ENCODE measurements around the gene EPHA3.

Gene EPHA3

DNA sequence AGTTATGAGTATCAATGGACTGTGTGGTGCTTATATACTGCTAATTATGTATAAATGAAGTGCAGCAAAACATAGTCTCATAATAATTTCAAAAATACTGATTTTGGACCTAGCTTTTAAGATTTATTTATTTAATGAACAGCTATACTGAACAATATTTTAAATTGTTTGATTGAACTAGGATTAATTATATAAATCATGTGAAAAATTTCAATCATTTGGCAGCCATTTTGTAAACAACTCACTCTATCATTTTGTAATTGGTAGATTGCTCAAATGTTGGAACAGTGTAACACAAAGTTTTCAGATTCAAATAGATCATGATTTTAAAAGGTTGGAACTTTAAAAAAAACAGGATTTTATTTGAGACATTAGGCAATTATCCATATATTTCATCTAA is 47.0 kb downstream of the EPHA3 start:
- DNase-seq, result no peak

- DNase-seq, result no peak
Observed at GRCh38 chr3:89155811-89156210, 48.4 kb downstream of the EPHA3 start.

DNA sequence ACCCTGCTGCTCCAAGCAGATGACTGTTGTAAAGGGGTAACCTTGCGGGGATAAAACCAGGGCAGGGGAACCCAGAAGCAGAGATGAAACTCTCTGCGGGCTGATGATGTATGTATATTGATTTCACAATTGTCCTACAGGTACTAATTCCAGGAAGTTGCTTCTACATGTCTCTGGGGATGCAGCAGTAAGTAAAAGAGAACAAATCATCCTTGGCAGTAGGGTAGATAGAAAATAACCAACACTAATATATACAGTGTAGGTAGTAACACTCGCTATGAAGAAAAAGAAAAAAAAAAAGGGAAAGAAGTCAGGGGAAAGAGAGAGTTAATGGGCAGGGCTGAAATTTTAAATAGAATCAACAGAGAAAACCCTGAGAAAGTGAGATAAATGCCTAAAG is 50.2 kb downstream of the EPHA3 start:
- DNase-seq, result no peak

- DNase-seq, result no peak
Observed at GRCh38 chr3:89159605-89160004, 52.2 kb downstream of the EPHA3 start.

DNA sequence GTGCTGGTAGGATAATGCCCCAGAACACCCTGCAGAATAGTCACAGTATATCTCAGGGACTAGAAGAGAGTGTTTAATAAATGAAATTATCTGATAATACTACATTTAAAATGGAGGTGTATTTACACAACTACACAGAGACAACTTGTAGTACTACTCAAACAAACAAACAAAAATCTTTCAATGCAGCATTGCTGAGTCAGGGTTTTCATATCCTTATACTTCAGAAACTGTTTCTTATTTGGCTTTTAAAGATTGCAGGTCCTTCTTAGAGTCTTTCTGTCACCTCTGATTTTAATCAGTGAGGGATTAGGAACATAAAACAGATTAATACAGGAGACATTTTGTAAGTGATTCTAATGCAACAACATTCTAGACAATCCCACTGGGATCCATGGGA is 57.4 kb downstream of the EPHA3 start:
- DNase-seq, result no peak

- DNase-seq, result no peak
Observed at GRCh38 chr3:89165636-89166263, 58.3 kb downstream of the EPHA3 start.

DNA sequence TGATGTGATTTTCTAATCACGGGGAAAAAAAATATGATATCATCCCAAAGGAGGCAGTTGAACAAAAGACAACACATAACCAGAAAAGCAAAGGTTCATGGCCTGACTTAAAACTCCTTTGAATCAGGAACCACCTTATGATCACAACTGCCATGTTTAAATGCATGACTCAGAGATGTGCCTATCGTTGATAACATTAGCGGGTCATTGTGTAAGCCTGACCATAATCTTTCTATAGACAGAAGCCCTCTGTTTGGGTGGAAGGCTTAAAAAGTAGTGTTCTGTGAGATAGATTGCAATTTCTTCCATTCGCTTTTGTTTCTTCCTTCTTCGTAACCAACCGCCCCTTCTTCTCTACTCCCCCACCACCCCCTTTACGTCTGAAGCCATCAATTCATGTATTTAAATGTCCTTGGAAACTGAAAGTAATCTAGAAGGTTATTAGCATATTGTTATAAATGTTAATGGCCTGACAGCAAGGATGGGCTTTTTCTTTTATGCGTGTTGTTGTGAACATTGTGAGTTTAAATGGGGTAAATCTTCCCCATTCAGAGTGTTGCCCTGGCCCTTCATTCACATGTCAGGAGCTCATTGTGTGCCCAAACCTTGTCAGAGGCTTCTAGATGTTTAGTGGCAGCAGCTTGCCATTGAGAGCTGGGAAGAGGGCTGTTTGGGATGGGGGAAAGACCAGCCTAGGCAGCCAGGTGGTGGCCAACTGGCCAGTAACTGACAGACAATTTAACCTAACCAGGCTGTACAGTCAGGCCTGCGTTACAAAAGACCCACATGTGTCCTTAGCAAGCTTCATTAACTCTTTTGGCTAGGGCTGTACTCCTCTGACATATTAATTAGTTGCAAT is 64.5 kb downstream of the EPHA3 start:
- DNase-seq, result no peak

- DNase-seq, result no peak
Observed at GRCh38 chr3:89173546-89173945, 66.1 kb downstream of the EPHA3 start.

- DNase-seq, result no peak
Observed at GRCh38 chr3:89179355-89180001, 72.1 kb downstream of the EPHA3 start.

- no peak for DNase-seq
Observed at GRCh38 chr3:89180334-89180733, 72.9 kb downstream of the EPHA3 start.

- DNase-seq, result no peak
Observed at GRCh38 chr3:89182056-89182455, 74.6 kb downstream of the EPHA3 start.

DNA sequence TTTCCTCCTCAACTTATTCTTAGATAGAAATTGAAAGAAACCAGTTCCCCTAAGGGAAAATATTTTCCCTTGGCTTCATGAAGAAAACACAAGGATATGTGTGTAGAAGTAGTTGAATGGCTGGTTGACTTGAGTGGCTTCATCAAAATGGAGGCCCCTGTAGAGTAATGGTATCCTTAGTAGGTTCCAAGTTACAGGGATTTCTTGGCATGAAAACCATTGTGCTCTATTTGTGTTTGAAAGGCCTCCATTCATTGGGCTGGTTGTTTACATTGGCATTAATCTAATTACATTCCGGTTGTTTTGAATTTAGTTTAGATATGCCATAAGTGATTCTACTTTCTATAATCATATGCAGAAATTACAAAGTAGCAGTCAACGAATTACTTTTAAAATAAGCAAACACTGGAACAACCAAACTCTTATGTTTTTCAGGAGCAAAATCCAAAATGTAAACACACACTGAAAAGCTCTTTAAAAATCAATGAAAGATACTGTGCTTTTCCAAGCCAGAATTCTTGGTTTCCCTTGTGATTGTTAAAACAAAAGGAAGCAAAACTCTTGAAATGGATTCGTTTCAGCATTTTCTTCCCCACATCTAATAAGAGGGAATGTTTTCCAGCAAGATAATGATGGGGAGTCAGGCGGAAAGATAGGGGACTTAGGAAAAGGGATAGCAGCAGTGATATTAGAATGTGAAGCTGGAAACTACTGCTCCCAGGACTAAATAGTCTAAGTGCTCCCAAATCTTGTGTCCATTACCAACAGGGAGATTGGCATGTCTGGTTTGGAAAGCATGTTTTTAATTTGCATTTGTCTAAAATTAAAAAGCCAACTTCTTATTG is 77.0 kb downstream of the EPHA3 start:
- no peak for DNase-seq

DNA sequence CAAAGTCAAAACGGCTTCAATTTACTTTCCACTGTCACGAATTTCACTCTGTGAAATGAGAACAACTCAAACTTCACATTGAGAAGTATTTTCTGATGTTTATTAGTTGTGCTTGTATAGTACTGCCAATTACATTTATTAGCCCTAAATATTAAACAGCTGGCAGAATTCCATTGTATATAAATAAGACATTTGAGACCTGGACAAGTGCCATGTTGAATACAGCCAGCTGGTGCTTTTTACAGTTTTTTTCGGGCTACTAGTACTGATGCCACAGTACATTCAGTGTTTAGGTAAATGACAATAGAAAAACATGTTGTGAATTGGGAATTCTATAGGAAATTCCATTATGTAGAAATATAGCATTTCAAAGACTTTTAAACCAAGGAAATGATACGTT is 79.0 kb downstream of the EPHA3 start:
- DNase-seq, result peak; percentile 10 to 76

DNA sequence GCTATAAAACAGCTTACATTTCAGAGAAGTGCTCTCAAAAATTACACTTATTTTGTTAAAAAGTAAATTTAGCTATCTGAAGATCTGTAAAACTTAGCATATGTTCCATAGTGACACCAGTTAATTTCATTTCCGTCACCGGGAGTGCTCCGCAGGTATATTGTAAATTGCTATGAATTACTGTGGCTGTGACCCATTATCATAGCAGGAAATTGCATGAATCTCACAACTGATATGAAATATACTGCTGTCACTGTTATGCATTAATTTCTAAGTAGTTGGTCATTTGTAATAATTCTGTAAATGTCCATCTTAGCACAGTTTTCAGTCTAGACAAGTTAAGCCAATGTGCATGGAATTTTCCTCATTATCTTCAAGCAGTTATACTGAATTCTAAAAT is 91.2 kb downstream of the EPHA3 start:
- no peak for DNase-seq

GRCh38 chr3:89212619-89213018 is 105.2 kb downstream of the EPHA3 start:
- DNase-seq, result no peak

GRCh38 chr3:89216016-89216739 is 108.8 kb downstream of the EPHA3 start:
- DNase-seq, result no peak

GRCh38 chr3:89217148-89217685 is 109.8 kb downstream of the EPHA3 start:
- peak in 1 of 2 experiments; percentile 74 for DNase-seq

DNA sequence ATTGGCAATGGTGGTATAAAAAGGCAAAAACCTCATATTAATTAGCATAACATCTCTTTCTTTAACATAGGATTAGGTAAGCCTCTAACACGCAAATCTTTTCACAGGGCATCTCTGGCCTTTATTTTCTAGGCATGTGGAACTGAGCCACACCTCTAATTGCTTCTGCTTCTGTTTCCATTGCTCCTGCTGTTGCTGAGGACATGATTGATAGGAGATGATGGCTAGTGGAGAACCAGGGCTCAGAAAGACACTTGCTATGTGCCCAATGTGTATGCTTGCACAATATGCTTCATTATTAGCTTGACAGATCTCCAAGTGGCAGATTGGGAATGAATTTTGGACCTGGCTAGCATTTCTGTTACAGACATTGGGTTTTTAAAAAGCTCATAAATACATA is 114.5 kb downstream of the EPHA3 start:
- no peak for DNase-seq

- DNase-seq, result no peak
Observed at GRCh38 chr3:89223188-89223587, 115.8 kb downstream of the EPHA3 start.

GRCh38 chr3:89227218-89227617 is 119.8 kb downstream of the EPHA3 start:
- DNase-seq, result no peak

DNA sequence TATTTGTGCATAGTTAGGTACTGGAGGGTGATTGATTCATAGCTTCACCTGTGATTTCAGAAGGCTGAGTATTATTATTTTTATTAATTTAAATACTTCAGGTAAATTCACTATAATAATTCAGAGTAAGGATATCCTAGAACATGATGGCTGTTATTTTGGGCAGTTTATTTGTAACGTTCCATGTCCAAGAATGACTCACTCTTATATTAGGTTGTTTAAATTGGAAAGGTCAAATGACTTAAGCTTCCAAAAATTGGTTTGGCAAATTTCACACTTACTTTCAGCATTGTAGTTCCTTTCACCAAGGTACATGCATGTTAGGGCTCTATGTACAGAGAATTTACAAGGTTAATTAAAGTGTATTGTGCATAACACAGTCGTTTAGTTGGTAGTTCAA is 120.2 kb downstream of the EPHA3 start:
- no peak for DNase-seq

- no peak for DNase-seq
Observed at GRCh38 chr3:89232155-89232554, 124.7 kb downstream of the EPHA3 start.
